Glutamatergic neuron (in vitro differentiated cells): ENCODE results near the gene CACNA1C. TPM values are rescaled to one million over a fixed set of nuclear protein-coding genes. Genes with fewer than 3 reads are reported as not detected.

Experiments
- DNase-seq: peaks from one replicate; pipeline ENCODE4 v3.0.0; 2022
- H3K27ac Mint-ChIP-seq: one replicate; pipeline ENCODE4 v1.8.0; 2020; ENCODE audit warnings: mild to moderate bottlenecking, mixed read lengths, inconsistent platforms; ENCODE audit not compliant: unreplicated experiment
- H3K27me3 Mint-ChIP-seq: one replicate; pipeline ENCODE4 v1.8.0; 2020; ENCODE audit warnings: mild to moderate bottlenecking, moderate library complexity, mixed read lengths, inconsistent platforms; ENCODE audit not compliant: unreplicated experiment
- H3K36me3 Mint-ChIP-seq: one replicate; pipeline ENCODE4 v1.8.0; 2020; ENCODE audit warnings: mild to moderate bottlenecking, mixed read lengths, inconsistent platforms; ENCODE audit not compliant: unreplicated experiment
- H3K4me1 Mint-ChIP-seq: one replicate; pipeline ENCODE4 v1.8.0; 2020; ENCODE audit warnings: mild to moderate bottlenecking, low read depth, mixed read lengths, inconsistent platforms; ENCODE audit not compliant: unreplicated experiment
- H3K4me3 Mint-ChIP-seq: one replicate; pipeline ENCODE4 v1.8.0; 2020; ENCODE audit warnings: mild to moderate bottlenecking, mixed read lengths, inconsistent platforms; ENCODE audit not compliant: unreplicated experiment
- H3K9me3 Mint-ChIP-seq: one replicate; pipeline ENCODE4 v1.8.0; 2020; ENCODE audit warnings: mild to moderate bottlenecking, moderate library complexity, mixed read lengths, inconsistent platforms; ENCODE audit not compliant: unreplicated experiment
- CTCF ChIP-seq: fragments of 200-600 bp; sonication (generic); IDR thresholded peaks from one replicate; pipeline ENCODE4 v1.5.0; 2021; ENCODE audit not compliant: partially characterized antibody, unreplicated experiment
- total RNA-seq: library from RNA; stranded (reverse); fragmentation: NEBNext Ultra II Directional; extraction: Animal tissue kit (Norgen Biotek cat#: 25700); gene quantifications from one replicate; pipeline ENCODE4 v1.2.1, GENCODE V29; 2021; ENCODE audit not compliant: unreplicated experiment

CACNA1C gene
- total RNA-seq, 1 donor from 2014 or later: 11.0 TPM

- peak overlapping the region; percentile 21 for H3K27ac Mint-ChIP-seq
- DNase-seq: no peak
- peaks cover 7% of the 10 kb centered on the region for H3K27me3 Mint-ChIP-seq
- H3K4me3 Mint-ChIP-seq: no peak overlapping the region
- no peak for TF ChIP-seq CTCF
- H3K36me3 Mint-ChIP-seq: no peaks in the 10 kb centered on the region
- peaks cover 10% of the 10 kb centered on the region for H3K4me1 Mint-ChIP-seq
- peaks cover 6% of the 10 kb centered on the region for H3K9me3 Mint-ChIP-seq
These were observed 141.8 kb downstream of the CACNA1C start for GRCh38 chr12:2194571-2194970.

- H3K27me3 Mint-ChIP-seq: peaks cover 7% of the 10 kb centered on the region
- no peak overlapping the region for H3K27ac Mint-ChIP-seq
- DNase-seq: no peak
- peaks cover 9% of the 10 kb centered on the region for H3K4me1 Mint-ChIP-seq
- no peaks in the 10 kb centered on the region for H3K36me3 Mint-ChIP-seq
- TF ChIP-seq CTCF: no peak
- no peak overlapping the region for H3K4me3 Mint-ChIP-seq
- H3K9me3 Mint-ChIP-seq: peaks cover 6% of the 10 kb centered on the region
These were observed 142.3 kb downstream of the CACNA1C start for GRCh38 chr12:2195085-2195484.

GRCh38 chr12:2198005-2198501 is 145.3 kb downstream of the CACNA1C start:
- Mint-ChIP-seq H3K4me1 (peaks cover 7% of the 10 kb centered on the region), H3K27ac (no peak overlapping the region), H3K36me3 (no peaks in the 10 kb centered on the region), H3K27me3 (peaks cover 3% of the 10 kb centered on the region), H3K9me3 (peaks cover 6% of the 10 kb centered on the region), H3K4me3 (peak overlapping the region; percentile 34)
- no peak for TF ChIP-seq CTCF
- no peak for DNase-seq

GRCh38 chr12:2198542-2198941 is 145.8 kb downstream of the CACNA1C start:
- DNase-seq: no peak
- Mint-ChIP-seq H3K9me3 (peaks cover 6% of the 10 kb centered on the region), H3K27me3 (peaks cover 3% of the 10 kb centered on the region), H3K36me3 (no peaks in the 10 kb centered on the region), H3K27ac (no peak overlapping the region), H3K4me3 (peak overlapping the region; percentile 34), H3K4me1 (peaks cover 7% of the 10 kb centered on the region)
- no peak for TF ChIP-seq CTCF

GRCh38 chr12:2205996-2206395 is 153.2 kb downstream of the CACNA1C start:
- Mint-ChIP-seq H3K4me3 (no peak overlapping the region), H3K36me3 (no peaks in the 10 kb centered on the region), H3K4me1 (no peaks in the 10 kb centered on the region), H3K9me3 (no peaks in the 10 kb centered on the region), H3K27me3 (no peaks in the 10 kb centered on the region), H3K27ac (no peak overlapping the region)
- no peak for DNase-seq
- no peak for TF ChIP-seq CTCF
